HG03439 (cell line): Measurements from ENCODE around the gene SNORC.

Source experiments
- ATAC-seq: cut with Tn5 transposase; IDR thresholded peaks from one replicate; pipeline ENCODE4 v1.9.1; 2021; ENCODE audit warnings: mild to moderate bottlenecking, moderate library complexity; ENCODE audit not compliant: unreplicated experiment

Gene SNORC

GRCh38 chr2:232882505-232883115 lies 12.5 kb downstream of the SNORC start:
- no peak for ATAC-seq

- no peak for ATAC-seq
Measured at GRCh38 chr2:232883116-232883721, 13.2 kb downstream of the SNORC start.

- no peak for ATAC-seq
Measured at GRCh38 chr2:232884001-232884421, 13.9 kb downstream of the SNORC start.

- ATAC-seq: no peak
Measured at GRCh38 chr2:232884549-232885263, 14.6 kb downstream of the SNORC start.

- ATAC-seq: no peak
Measured at GRCh38 chr2:232885264-232885961, 15.3 kb downstream of the SNORC start.

- ATAC-seq: no peak
Measured at GRCh38 chr2:232886176-232886575, 16.1 kb downstream of the SNORC start.

GRCh38 chr2:232886632-232887031 lies 16.6 kb downstream of the SNORC start:
- no peak for ATAC-seq

- ATAC-seq: no peak
Measured at GRCh38 chr2:232887171-232887850, 17.2 kb downstream of the SNORC start.

- no peak for ATAC-seq
Measured at GRCh38 chr2:232888099-232888836, 18.2 kb downstream of the SNORC start.

GRCh38 chr2:232888839-232889529 lies 18.9 kb downstream of the SNORC start:
- no peak for ATAC-seq

GRCh38 chr2:232889876-232890401 lies 19.9 kb downstream of the SNORC start:
- ATAC-seq: no peak

GRCh38 chr2:232890536-232890895 lies 20.5 kb downstream of the SNORC start:
- ATAC-seq: no peak

- ATAC-seq: no peak
Measured at GRCh38 chr2:232890896-232891601, 21.0 kb downstream of the SNORC start.

GRCh38 chr2:232891621-232892071 lies 21.6 kb downstream of the SNORC start:
- ATAC-seq: no peak

- no peak for ATAC-seq
Measured at GRCh38 chr2:232892221-232892620, 22.2 kb downstream of the SNORC start.

GRCh38 chr2:232892843-232893242 lies 22.8 kb downstream of the SNORC start:
- ATAC-seq: no peak

- ATAC-seq: no peak
Measured at GRCh38 chr2:232893834-232894233, 23.8 kb downstream of the SNORC start.

GRCh38 chr2:232894251-232894650 lies 24.2 kb downstream of the SNORC start:
- no peak for ATAC-seq

GRCh38 chr2:232894746-232895145 lies 24.7 kb downstream of the SNORC start:
- ATAC-seq: no peak
